Mesendoderm (in vitro differentiated cells): ENCODE measurements around the gene DNASE1L3.

Experiments used
- DNase-seq: peaks from one replicate; pipeline ENCODE4 v3.0.0; 2013
- H2AK5ac ChIP-seq: 2 replicates; pipeline ENCODE4 v1.6.1; 2013; ENCODE audit warnings: low read length, inconsistent platforms
- H2BK120ac ChIP-seq: 2 replicates; pipeline ENCODE4 v1.6.1; 2013; ENCODE audit warnings: low read depth, mild to moderate bottlenecking, low read length, moderate library complexity, mixed read lengths
- H2BK15ac ChIP-seq: replicated peaks from 2 replicates; pipeline ENCODE4 v1.6.1; 2013; ENCODE audit warnings: low read depth, mild to moderate bottlenecking, moderate library complexity
- H2BK5ac ChIP-seq: 2 replicates; pipeline ENCODE4 v1.6.1; 2013; ENCODE audit warnings: low read length, inconsistent platforms
- H3K18ac ChIP-seq: 2 replicates; pipeline ENCODE4 v1.6.1; 2013; ENCODE audit warnings: mild to moderate bottlenecking, low read length, mixed read lengths
- H3K23ac ChIP-seq: one replicate; pipeline ENCODE4 v1.6.1; 2013; ENCODE audit warnings: low read length
- H3K27ac ChIP-seq: 2 replicates; pipeline ENCODE4 v1.5.1; 2013; ENCODE audit warnings: low read depth, mild to moderate bottlenecking, inconsistent platforms, low read length, moderate library complexity
- H3K27me3 ChIP-seq: 2 replicates; pipeline ENCODE4 v1.6.1; 2013; ENCODE audit warnings: low read length, control low read depth, mild to moderate bottlenecking, inconsistent platforms; ENCODE audit not compliant: insufficient read depth, poor library complexity
- H3K36me3 ChIP-seq: 2 replicates; pipeline ENCODE4 v1.6.1; 2013; ENCODE audit warnings: low read length, inconsistent platforms; ENCODE audit not compliant: control insufficient read depth, insufficient read depth
- H3K4ac ChIP-seq: one replicate; pipeline ENCODE4 v1.6.1; 2013; ENCODE audit warnings: low read depth, mild to moderate bottlenecking, low read length, moderate library complexity
- H3K4me1 ChIP-seq: 2 replicates; pipeline ENCODE4 v1.6.1; 2013; ENCODE audit warnings: low read depth, low read length, inconsistent platforms; ENCODE audit not compliant: control insufficient read depth
- H3K4me2 ChIP-seq: 2 replicates; pipeline ENCODE4 v1.6.1; 2013; ENCODE audit warnings: low read length
- H3K4me3 ChIP-seq: 2 replicates; pipeline ENCODE4 v1.5.1; 2013; ENCODE audit warnings: mild to moderate bottlenecking, low read length
- H3K56ac ChIP-seq: one replicate; pipeline ENCODE4 v1.6.1; 2013; ENCODE audit warnings: low read length
- H3K79me1 ChIP-seq: 2 replicates; pipeline ENCODE4 v1.6.1; 2013; ENCODE audit warnings: low read length, inconsistent platforms
- H3K79me2 ChIP-seq: 2 replicates; pipeline ENCODE4 v1.6.1; 2013; ENCODE audit warnings: mild to moderate bottlenecking, low read length; ENCODE audit not compliant: control insufficient read depth, insufficient read depth
- H3K9ac ChIP-seq: 2 replicates; pipeline ENCODE4 v1.6.1; 2013; ENCODE audit warnings: low read length, inconsistent platforms
- H4K5ac ChIP-seq: one replicate; pipeline ENCODE4 v1.6.1; 2013; ENCODE audit warnings: low read length
- H4K8ac ChIP-seq: one replicate; pipeline ENCODE4 v1.6.1; 2013; ENCODE audit warnings: low read depth, mild to moderate bottlenecking, control low read depth, low read length, moderate library complexity
- WGBS: extraction: QIAGEN DNeasy Blood & Tissue Kit; methylation state at CpG from one replicate; pipeline ENCODE4 v1.1.7; 2013; ENCODE audit warnings: low lambda C conversion rate, missing lambda C conversion rate; ENCODE audit not compliant: insufficient coverage; ENCODE audit errors: extremely low coverage; 5-methylcytosine and 5-hydroxymethylcytosine counted together

Gene DNASE1L3

DNA sequence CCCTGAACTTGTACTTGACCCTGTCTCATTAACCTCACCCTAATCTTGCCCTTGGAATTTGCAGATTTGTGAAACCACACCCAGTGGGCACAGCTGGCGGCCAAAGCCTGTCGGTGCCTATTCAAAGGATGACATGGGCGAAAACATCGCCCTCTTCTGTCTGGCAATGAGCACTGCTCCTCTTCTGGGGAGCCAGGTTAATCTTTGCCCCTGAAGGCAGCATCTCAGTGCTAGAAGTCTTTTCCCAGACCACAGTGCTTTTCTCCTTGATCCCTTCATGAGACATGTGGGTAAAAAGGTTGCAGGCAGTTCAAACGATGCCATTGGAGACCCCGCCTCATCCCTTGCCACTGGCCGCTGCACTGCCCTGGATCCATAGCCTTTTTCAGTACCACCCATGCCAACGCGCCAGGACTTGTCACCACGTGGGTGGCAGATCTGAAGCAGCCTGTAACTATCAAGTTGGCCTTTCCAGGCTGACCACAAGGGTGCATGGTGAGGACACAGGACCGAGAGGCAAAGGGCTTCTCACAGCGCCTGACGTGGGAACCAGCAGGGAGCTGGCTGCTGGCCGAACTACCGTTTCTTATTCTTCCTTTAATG lies 6.5 kb upstream of the DNASE1L3 start:
- no peak overlapping the region for H3K4ac ChIP-seq
- no peak overlapping the region for H2BK15ac ChIP-seq
- H2BK120ac ChIP-seq, result no peak overlapping the region
- H3K4me3 ChIP-seq, result no peak overlapping the region
- peak overlapping the region; percentile 58 for H2BK5ac ChIP-seq
- no CpG with 5 or more reads among the region's 15 CpGs for WGBS
- H3K27me3 ChIP-seq, result no peaks in the 10 kb centered on the region
- no peak overlapping the region for H4K8ac ChIP-seq
- H3K36me3 ChIP-seq, result no peaks in the 10 kb centered on the region
- H4K5ac ChIP-seq, result no peak overlapping the region
- no peak overlapping the region for H3K18ac ChIP-seq
- H2AK5ac ChIP-seq, result no peak overlapping the region
- peaks cover 12% of the 10 kb centered on the region for H3K4me1 ChIP-seq
- DNase-seq, result peak; percentile 95
- H3K9ac ChIP-seq, result peak overlapping the region; percentile 45
- H3K23ac ChIP-seq, result no peak overlapping the region
- H3K4me2 ChIP-seq, result peak overlapping the region; percentile 50
- no peak overlapping the region for H3K27ac ChIP-seq
- no peaks in the 10 kb centered on the region for H3K79me1 ChIP-seq
- H3K79me2 ChIP-seq, result no peaks in the 10 kb centered on the region
- peak overlapping the region; percentile 75 for H3K56ac ChIP-seq

DNA sequence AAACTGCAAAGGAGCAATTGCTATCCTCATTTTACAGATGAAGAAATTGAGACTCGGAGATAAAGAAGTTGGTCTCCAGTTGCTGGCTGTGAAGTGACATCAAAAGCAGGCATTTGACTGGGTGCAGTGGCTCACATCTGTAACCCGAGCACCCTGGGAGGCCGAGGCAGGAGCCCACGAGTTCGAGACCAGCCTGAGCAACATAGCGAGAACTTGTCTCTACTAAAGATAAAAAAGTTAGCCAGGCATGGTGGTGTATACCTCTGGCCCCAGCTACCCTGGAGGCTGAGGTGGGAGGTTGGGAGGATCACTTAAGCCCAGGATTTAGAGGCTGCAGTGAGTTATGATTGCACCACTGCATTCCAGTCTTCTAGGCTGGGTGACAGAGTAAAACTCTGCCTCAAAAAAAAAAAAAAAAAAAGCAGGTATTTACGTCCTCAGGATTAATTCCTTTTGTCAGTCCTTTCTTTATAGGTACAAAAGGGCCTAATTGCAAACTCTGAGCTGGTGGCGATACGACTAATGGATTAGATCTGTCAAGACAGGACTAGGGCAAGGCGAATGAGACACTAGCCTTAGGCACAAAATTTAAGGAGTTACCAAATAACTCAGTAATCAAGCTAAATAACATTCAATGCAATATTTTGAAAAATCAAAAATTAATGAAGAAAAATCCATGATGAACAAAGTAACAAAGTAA lies 5.9 kb upstream of the DNASE1L3 start:
- no peaks in the 10 kb centered on the region for H3K36me3 ChIP-seq
- no peak overlapping the region for H4K8ac ChIP-seq
- H3K4me1 ChIP-seq, result peaks cover 7% of the 10 kb centered on the region
- no peak overlapping the region for H2BK15ac ChIP-seq
- no peak overlapping the region for H2BK120ac ChIP-seq
- no CpG with 5 or more reads among the region's 10 CpGs for WGBS
- no peak overlapping the region for H2AK5ac ChIP-seq
- H3K56ac ChIP-seq, result no peak overlapping the region
- no peaks in the 10 kb centered on the region for H3K27me3 ChIP-seq
- H3K4me2 ChIP-seq, result no peak overlapping the region
- H3K79me1 ChIP-seq, result no peaks in the 10 kb centered on the region
- no peak overlapping the region for H3K23ac ChIP-seq
- H2BK5ac ChIP-seq, result no peak overlapping the region
- no peak overlapping the region for H3K4me3 ChIP-seq
- H3K27ac ChIP-seq, result no peak overlapping the region
- no peak overlapping the region for H3K4ac ChIP-seq
- no peak overlapping the region for H3K9ac ChIP-seq
- H3K18ac ChIP-seq, result no peak overlapping the region
- no peak for DNase-seq
- no peak overlapping the region for H4K5ac ChIP-seq
- no peaks in the 10 kb centered on the region for H3K79me2 ChIP-seq

DNA sequence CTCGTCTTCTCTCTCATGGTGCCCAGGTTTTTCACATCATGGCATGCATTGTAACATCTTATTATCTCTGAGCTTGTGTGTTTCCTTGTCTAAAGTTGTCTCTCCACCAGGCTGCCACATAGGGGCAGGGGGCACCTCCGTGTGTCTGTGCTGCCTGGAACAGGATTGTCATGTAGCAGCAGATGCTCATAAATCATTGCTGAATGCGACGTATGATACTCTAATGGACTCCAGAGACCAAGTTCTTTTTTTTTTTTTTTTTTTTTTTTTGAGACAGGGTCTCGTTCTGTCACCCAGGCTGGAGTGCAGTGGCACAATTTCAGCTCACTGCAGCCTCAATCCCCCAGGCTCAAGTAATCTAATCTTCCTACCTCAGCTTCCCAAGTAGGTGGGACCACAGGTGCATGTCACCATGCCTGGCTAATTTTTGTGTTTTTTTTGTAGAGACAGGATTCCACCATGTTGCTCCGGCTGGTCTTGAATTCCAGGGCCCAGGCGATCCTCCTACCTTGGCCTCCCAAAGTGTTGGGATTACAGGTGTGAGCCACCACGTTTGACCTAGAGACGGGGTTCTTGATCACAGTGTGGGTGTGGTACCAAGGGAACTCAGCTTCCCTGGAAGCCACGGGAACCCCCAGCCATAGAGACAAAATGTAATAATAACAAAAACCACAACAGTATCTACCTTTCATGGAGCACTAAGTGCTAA lies 4.7 kb upstream of the DNASE1L3 start:
- Histone ChIP-seq H4K8ac (no peak overlapping the region), H3K4me3 (no peak overlapping the region), H3K79me2 (no peaks in the 10 kb centered on the region), H2BK5ac (no peak overlapping the region), H3K9ac (no peak overlapping the region), H4K5ac (no peak overlapping the region), H2AK5ac (no peak overlapping the region), H3K18ac (no peak overlapping the region), H3K4me1 (peaks cover 4% of the 10 kb centered on the region), H3K4ac (no peak overlapping the region), H3K27ac (no peak overlapping the region), H3K23ac (no peak overlapping the region), H3K27me3 (no peaks in the 10 kb centered on the region), H3K36me3 (no peaks in the 10 kb centered on the region), H3K79me1 (no peaks in the 10 kb centered on the region), H3K4me2 (no peak overlapping the region), H2BK120ac (no peak overlapping the region), H2BK15ac (no peak overlapping the region), H3K56ac (no peak overlapping the region)
- WGBS, result no CpG with 5 or more reads among the region's 10 CpGs
- no peak for DNase-seq

DNA sequence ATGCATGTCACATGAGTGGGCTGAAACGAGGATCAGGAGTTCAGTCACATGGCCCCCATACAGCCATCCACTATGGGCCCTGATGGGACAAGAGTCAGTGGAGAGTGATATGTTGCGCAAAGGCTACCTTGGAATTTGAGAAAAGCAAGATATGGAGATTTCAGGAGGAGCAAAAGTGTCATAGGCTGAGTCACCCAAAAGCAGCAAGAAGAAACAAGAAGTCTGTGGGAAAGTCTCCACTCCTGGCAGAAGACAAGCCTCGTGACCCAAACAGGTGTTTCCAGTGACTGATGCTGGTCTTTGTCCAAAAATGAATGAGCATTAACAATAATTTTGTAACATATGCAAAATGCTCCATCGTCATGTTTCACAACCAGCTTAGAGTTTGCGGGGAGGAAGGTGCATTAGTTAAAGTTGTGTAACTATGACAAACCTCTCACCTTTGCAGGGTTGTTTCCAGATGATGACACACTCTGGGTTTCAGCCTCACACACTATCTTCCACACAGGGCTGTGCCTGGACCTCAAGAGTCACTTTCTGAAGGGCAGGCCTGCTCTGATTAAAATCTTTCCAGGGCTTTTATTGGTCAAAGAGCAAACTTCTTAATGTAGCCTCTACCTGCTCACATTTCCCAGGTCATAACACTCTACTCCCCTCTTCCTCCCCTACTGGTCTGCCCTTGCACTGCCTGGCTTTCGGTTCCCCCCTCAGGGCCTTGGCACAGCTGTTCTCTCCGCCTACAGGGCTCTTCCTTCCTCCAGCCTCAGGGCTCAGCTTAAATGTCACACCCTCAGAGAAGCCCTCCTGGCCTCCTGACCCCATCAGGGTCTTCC lies 3.9 kb upstream of the DNASE1L3 start:
- peak; percentile 70 for DNase-seq
- no peak overlapping the region for H3K27ac ChIP-seq

DNA sequence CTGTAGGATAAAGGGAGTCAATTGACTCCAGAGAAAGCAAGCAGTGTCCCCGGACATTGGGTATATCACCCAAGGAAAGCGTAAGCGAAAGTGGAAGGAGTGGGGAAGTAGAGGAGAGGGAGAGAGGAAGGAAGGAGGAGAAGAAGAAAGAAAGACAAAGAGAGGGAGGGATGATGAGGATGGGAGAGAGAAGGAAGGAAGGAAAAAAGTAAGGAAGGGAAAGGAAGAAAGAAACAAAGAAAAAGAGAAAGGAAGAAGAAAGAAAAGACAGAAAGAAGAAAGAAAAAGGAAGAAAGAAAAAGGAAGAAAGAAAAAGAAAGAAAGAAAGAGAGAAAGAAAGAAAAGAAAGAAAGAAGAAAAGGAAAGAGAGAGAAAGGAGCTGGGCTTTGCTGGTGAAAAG lies 839 bp downstream of the DNASE1L3 start:
- no peak overlapping the region for H2BK5ac ChIP-seq
- no peak overlapping the region for H3K4me3 ChIP-seq
- no peaks in the 10 kb centered on the region for H3K36me3 ChIP-seq
- no peak overlapping the region for H4K8ac ChIP-seq
- H2BK120ac ChIP-seq, result no peak overlapping the region
- H3K4ac ChIP-seq, result no peak overlapping the region
- H3K79me2 ChIP-seq, result no peaks in the 10 kb centered on the region
- H3K56ac ChIP-seq, result no peak overlapping the region
- no peak overlapping the region for H3K27ac ChIP-seq
- H3K9ac ChIP-seq, result no peak overlapping the region
- no peak overlapping the region for H3K4me2 ChIP-seq
- no peak overlapping the region for H3K23ac ChIP-seq
- no peaks in the 10 kb centered on the region for H3K4me1 ChIP-seq
- no peaks in the 10 kb centered on the region for H3K79me1 ChIP-seq
- 100% methylated on average over 1 of the region's 3 CpGs for WGBS
- no peak for DNase-seq
- H2AK5ac ChIP-seq, result no peak overlapping the region
- H3K18ac ChIP-seq, result no peak overlapping the region
- no peak overlapping the region for H4K5ac ChIP-seq
- no peak overlapping the region for H2BK15ac ChIP-seq
- H3K27me3 ChIP-seq, result no peaks in the 10 kb centered on the region

More for the DNA sequence above, 3.9 kb upstream of the DNASE1L3 start:
- Histone ChIP-seq H3K18ac (no peak overlapping the region), H3K9ac (no peak overlapping the region), H2BK5ac (no peak overlapping the region), H3K27me3 (no peaks in the 10 kb centered on the region), H4K5ac (no peak overlapping the region), H3K4me3 (no peak overlapping the region), H3K79me2 (no peaks in the 10 kb centered on the region), H3K79me1 (no peaks in the 10 kb centered on the region), H3K4me1 (peaks cover 4% of the 10 kb centered on the region), H3K4me2 (no peak overlapping the region), H3K4ac (no peak overlapping the region), H2BK120ac (no peak overlapping the region), H3K23ac (no peak overlapping the region), H3K36me3 (no peaks in the 10 kb centered on the region), H2BK15ac (no peak overlapping the region), H2AK5ac (no peak overlapping the region), H4K8ac (no peak overlapping the region), H3K56ac (no peak overlapping the region)
- WGBS, result no CpG with 5 or more reads among the region's 7 CpGs
